ENCODE measurements around the gene RRAGC. TPM values are rescaled to one million over a fixed set of nuclear protein-coding genes. Genes with fewer than 3 reads are reported as not detected.
"Not testable (repeated sequence)": the region's sequence is repeated elsewhere in the genome, so short reads cannot be mapped to it uniquely, and the experiment has no call there.

Gene RRAGC
- total and polyA plus RNA-seq, 12 donors: 7.5 to 28.8 (median 16.0) TPM

DNA sequence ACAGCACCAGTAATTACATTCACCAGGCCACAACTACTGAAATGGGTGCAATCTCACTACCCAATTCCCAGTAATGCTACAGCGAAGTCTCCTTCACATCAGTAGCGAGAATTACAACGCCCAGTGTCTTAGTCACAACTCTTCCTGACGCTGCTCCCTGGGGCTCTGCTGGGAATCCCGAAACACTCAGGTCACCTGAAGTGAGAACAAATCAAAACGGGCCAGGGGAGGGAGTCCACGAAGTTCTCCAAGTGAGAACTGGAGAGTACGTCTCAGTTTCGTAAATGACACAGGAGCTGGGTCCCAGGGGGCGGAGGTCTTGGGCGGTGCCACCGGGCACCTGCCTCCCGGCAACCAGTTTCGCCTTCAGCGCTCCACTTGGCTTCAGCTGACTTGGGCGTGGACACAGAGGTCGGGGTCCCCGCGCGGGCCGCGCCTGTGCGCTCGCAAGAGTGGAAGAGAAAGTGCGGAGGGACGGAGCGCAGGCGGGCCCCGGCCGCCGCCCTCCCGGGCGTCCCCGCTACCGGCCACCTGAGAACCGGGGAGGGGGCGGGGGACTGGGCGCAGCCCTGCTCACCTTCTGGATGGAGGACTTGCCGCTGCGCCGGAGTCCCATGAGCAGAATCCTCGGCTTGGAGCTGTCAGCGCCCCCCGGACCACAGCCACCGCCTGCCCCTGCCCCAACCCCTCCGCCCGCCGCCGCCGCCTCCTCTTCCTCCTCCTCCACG is 575 bp downstream of the RRAGC start:
- Histone ChIP-seq H3K9me3 (replicated peaks in 1 of 3) (no peaks in the 10 kb centered on the region), H3K4me3 (peak overlapping the region; percentile 72 to 92 (median 82)), H3K4me1 (replicated peaks in 1 of 2) (peaks cover 0 to 39% of the 10 kb centered on the region in 2 donors), H3K27ac (peak overlapping the region; percentile 83 to 94 (median 90)), H3K27me3 (no peaks in the 10 kb centered on the region), H3K36me3 (replicated peaks in 1 of 2) (peaks cover 0 to 24% of the 10 kb centered on the region in 2 donors)
- WGBS, 4 donors: 0 to 1% (median 0%) methylated on average over 22 to 51 of the region's 51 CpGs
- TF ChIP-seq, protein P1, sequence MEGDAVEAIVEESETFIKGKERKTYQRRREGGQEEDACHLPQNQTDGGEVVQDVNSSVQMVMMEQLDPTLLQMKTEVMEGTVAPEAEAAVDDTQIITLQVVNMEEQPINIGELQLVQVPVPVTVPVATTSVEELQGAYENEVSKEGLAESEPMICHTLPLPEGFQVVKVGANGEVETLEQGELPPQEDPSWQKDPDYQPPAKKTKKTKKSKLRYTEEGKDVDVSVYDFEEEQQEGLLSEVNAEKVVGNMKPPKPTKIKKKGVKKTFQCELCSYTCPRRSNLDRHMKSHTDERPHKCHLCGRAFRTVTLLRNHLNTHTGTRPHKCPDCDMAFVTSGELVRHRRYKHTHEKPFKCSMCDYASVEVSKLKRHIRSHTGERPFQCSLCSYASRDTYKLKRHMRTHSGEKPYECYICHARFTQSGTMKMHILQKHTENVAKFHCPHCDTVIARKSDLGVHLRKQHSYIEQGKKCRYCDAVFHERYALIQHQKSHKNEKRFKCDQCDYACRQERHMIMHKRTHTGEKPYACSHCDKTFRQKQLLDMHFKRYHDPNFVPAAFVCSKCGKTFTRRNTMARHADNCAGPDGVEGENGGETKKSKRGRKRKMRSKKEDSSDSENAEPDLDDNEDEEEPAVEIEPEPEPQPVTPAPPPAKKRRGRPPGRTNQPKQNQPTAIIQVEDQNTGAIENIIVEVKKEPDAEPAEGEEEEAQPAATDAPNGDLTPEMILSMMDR (IDR thresholded peaks at IDR 0.05): no peak
- TF ChIP-seq POLR2A (IDR thresholded peaks at IDR 0.05): peak in 1 of 2 donors; percentile 51
- intact Hi-C loops (cut with DNase I): no loop called here
- DNase-seq: peak; percentile 56 to 80 (median 75)

DNA sequence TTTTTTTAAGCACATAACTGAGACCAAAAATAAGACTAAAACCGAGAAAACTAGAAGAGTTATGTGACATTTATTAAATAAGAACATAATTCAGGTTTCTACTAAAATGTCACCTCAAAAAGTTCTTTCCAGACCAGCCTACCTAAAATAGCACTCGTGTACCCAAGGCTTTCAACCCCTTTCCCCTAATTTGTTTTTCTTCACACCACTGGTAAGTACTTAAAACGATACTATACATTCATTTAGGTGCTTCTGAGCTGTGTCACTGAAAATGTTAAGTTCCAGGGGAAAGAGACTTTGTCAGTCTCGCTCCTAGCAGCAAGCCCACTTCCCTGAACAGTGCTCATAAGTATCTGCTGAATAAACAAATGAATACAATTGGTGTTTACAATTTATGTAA is 6.8 kb downstream of the RRAGC start:
- intact Hi-C loops (cut with DNase I): no loop called here
- WGBS, 4 donors: 73 to 88% (median 81%) methylated on average over 4 of the region's 4 CpGs
- H3K4me1 ChIP-seq (replicated peaks in 1 of 2): peaks cover 0 to 9% of the 10 kb centered on the region in 2 donors
- TF ChIP-seq, protein P1 (IDR thresholded peaks at IDR 0.05): no peak
- TF ChIP-seq POLR2A (IDR thresholded peaks at IDR 0.05): no peak
- DNase-seq: no peak
- peaks cover 0 to 60% of the 10 kb centered on the region in 2 donors for H3K36me3 ChIP-seq (replicated peaks in 1 of 2)
- H3K27me3 ChIP-seq: no peaks in the 10 kb centered on the region
- H3K4me3 ChIP-seq: no peak overlapping the region
- H3K9me3 ChIP-seq (replicated peaks in 1 of 3): no peaks in the 10 kb centered on the region
- H3K27ac ChIP-seq: no peak overlapping the region

DNA sequence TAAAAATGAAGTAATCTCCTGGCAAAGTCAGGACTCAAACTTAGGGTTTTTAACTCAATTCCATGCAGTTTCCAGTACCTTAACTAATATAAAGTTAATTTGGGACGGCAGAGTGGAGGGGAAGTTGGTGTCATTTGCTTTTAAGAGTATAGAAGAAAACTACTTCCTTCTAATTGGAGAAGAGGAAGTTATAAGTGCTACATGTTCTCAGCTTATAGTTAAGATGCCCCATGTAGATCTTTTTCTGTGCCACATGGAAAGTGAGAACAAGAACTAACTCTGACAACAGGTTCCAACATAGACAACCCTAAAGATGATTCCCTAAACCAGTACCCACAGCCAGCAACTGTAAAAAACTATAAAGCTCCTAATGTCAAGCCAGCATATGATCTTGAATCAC is 11.5 kb downstream of the RRAGC start:
- Histone ChIP-seq H3K27ac (no peak overlapping the region), H3K36me3 (replicated peaks in 1 of 2) (peaks cover 0 to 56% of the 10 kb centered on the region in 2 donors)

DNA sequence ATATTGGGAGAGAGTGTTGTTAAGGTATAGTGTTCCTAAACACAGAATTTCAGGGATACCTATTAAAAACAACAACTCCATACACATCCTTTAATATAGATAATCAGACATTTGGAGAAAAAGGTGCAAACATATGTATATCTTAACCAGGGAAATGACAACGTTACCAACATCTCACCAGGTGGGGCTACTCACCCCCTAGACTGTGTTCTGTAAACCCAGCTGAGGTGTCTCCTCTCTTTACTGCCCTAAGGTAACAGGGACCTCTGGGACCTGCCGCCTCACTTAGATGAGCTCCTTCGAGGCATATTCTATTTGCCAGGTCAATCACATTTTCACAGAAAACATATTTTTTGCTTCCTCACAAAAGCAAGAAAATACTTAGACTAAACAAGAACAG is 13.4 kb downstream of the RRAGC start:
- H3K9me3 ChIP-seq (replicated peaks in 1 of 3): no peaks in the 10 kb centered on the region
- 81 to 98% (median 94%) methylated on average over 3 of the region's 3 CpGs for WGBS, 4 donors
- TF ChIP-seq, protein P1 (IDR thresholded peaks at IDR 0.05): no peak
- no peak for TF ChIP-seq POLR2A (IDR thresholded peaks at IDR 0.05)
- no peaks in the 10 kb centered on the region for H3K27me3 ChIP-seq
- H3K4me3 ChIP-seq: no peak overlapping the region
- DNase-seq: no peak
- no peak overlapping the region for H3K27ac ChIP-seq
- intact Hi-C loops (cut with DNase I): no loop called here
- H3K36me3 ChIP-seq (replicated peaks in 1 of 2): peaks cover 0 to 54% of the 10 kb centered on the region in 2 donors
- H3K4me1 ChIP-seq (replicated peaks in 1 of 2): no peaks in the 10 kb centered on the region

More for the DNA sequence above, 11.5 kb downstream of the RRAGC start:
- 75 to 97% (median 84%) methylated on average over 1 of the region's 1 CpG for WGBS, 4 donors
- intact Hi-C loops (cut with DNase I): no loop called here
- Histone ChIP-seq H3K9me3 (replicated peaks in 1 of 3) (no peaks in the 10 kb centered on the region), H3K4me1 (replicated peaks in 1 of 2) (no peaks in the 10 kb centered on the region), H3K4me3 (no peak overlapping the region), H3K27me3 (no peaks in the 10 kb centered on the region)
- TF ChIP-seq POLR2A (IDR thresholded peaks at IDR 0.05): no peak
- TF ChIP-seq, protein P1 (IDR thresholded peaks at IDR 0.05): no peak
- no peak for DNase-seq

DNA sequence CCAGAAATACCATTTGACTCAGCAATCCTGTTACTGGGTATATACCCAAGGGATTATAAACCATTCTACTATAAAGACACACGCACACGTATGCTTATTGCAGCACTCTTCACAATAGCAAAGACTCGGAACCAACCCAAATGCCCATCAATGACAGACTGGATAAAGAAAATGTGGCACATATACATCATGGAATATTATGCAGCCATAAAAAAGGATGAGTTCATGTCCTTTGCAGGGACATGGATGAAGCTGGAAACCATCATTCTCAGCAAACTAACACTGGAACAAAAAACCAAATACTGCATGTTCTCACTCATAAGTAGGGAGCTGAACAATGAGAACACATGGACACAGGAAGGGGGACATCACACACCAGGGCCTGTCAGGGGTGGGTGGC is 14.5 kb downstream of the RRAGC start:
- H3K4me3 ChIP-seq; DNase-seq; intact Hi-C loops (cut with DNase I); H3K4me1 ChIP-seq (replicated peaks in 1 of 2); H3K9me3 ChIP-seq (replicated peaks in 1 of 3); H3K27me3 ChIP-seq; H3K27ac ChIP-seq: not testable (repeated sequence)
- peaks cover 0 to 43% of the 10 kb centered on the region in 2 donors for H3K36me3 ChIP-seq (replicated peaks in 1 of 2)
- WGBS, 4 donors: 97 to 99% (median 98%) methylated on average over 3 of the region's 3 CpGs

Measured in adrenal gland (tissue), 12 donors.